Measurements from ENCODE around the gene TRO.

DNA sequence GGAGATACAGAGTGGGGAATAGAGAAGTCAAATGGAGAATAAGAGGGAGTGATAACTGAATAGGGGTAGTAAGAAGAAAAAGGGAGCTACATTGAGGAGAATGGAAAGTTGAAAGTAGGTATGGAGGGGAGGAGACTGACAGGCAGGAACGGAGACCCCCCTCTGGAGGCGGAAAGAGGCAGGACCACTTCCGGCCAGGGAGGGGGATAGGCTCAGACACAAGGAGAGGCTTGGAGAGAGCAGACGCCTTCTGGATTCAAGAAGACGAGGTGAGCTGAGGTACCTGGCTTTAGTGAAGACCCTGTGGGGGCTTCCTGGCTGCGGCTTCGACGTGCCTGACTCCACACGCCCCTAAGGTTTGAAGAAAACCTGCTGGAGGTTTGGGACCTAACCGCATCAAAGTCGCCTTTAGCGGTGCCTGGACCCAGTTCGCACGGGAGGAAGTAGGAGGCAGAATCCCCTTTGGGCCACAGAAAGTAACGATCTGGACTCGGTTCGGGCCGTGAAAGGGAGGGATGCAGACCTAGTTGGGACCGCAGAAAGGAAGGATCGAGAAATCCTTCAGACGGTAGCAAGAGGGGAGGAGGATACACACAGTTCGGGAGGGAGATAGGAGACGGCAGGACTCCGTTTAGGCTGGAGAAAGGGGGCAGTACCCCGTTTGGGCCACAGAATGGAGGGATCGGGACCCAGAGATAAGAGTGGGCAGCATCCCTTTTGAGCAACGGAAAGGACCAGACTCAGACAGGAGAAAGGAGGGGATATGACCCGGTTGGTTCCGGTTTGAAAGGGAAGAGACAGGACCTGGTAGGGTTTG, at the start of gene TRO:
- no peak for TF ChIP-seq EZH2 (IDR thresholded peaks at IDR 0.05; ENCODE audit: borderline replicate concordance, low read length)
- TF ChIP-seq, protein P1, sequence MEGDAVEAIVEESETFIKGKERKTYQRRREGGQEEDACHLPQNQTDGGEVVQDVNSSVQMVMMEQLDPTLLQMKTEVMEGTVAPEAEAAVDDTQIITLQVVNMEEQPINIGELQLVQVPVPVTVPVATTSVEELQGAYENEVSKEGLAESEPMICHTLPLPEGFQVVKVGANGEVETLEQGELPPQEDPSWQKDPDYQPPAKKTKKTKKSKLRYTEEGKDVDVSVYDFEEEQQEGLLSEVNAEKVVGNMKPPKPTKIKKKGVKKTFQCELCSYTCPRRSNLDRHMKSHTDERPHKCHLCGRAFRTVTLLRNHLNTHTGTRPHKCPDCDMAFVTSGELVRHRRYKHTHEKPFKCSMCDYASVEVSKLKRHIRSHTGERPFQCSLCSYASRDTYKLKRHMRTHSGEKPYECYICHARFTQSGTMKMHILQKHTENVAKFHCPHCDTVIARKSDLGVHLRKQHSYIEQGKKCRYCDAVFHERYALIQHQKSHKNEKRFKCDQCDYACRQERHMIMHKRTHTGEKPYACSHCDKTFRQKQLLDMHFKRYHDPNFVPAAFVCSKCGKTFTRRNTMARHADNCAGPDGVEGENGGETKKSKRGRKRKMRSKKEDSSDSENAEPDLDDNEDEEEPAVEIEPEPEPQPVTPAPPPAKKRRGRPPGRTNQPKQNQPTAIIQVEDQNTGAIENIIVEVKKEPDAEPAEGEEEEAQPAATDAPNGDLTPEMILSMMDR (conservative IDR thresholded peaks at IDR 0.05 in 1 of 2, IDR thresholded peaks at IDR 0.05 in 1 of 2; ENCODE audit: extremely low read depth in 1 of 2, insufficient read depth in 1 of 2, low read depth in 1 of 2, low read length in 2 of 2): no peak
